OCI-M2 (cell line): ENCODE measurements around the gene ROCK2.
"Not testable (repeated sequence)": the region's sequence is repeated elsewhere in the genome, so short reads cannot be mapped to it uniquely, and the experiment has no call there.

Source experiments
- DNase-seq: peaks from one replicate; lab custom pipeline; 2025; ENCODE audit not compliant: unreplicated experiment; lab: John Stamatoyannopoulos, UW

ROCK2 gene

GRCh38 chr2:11342551-11343367, 1.7 kb downstream of the ROCK2 start:
- DNase-seq, result no peak

GRCh38 chr2:11340717-11341116, 3.7 kb downstream of the ROCK2 start:
- DNase-seq, result no peak

DNA sequence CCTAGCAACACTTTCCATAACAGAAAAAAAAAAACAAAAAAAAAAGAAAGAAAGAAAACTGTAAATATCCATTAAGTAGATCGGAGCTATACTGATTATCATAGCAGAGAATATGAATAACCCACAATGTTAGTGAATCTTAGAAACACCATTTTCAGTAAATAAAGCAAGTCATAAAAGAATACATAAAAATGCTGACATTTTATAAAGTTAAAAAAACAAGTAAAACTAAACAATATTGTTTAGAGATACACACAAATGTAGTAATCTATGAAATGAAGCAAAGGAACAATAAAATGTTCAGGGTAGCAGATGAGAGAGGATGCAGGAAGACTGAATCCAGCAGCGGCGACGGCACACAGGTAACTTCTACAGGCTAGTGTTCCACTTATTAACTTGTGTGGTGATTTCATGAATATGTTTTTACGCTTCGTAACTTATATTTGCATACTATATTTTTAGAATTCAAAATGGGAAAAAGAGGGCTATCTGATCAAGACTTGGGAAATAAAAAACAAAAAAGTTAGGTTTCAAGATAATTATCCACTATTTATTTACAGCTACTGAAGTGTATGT, 4.8 kb downstream of the ROCK2 start:
- DNase-seq, result no peak

GRCh38 chr2:11338580-11338979, 5.9 kb downstream of the ROCK2 start:
- DNase-seq, result no peak

GRCh38 chr2:11337909-11338308, 6.5 kb downstream of the ROCK2 start:
- DNase-seq, result no peak

- DNase-seq, result no peak
Measured at GRCh38 chr2:11336189-11336588, 8.2 kb downstream of the ROCK2 start.

DNA sequence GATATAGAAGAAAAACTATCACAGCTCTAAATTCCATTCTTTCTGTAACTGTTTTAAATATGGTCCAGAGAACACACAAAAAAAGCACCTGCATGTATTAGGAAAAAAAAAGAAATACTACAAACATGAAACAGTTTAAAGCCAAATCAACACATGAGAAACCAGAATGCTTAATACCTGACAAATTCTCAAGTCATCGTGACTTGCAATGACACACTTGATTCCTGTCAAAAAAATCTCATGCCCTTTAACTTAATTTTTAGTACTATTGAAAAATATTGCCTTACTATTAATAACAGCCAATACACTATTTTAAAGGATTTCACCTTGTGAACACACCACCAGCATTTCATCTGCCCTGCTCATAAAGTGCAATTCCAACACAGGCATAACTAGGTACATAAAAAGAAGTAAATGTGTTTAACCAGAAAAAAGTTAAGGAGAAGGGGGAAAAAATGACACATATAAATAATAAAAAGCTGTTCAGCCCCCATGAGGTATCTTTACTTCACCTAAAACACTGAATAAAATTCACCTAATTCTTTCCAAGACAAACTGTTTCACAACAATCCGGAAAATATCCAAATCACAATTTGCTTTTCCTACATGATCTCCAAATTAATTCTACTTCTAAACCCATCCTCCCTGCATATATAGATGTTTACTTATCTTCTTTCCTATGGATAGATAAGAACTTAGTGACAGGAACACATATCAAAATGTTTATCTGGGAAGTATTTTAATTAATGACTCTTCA, 10.8 kb downstream of the ROCK2 start:
- no peak for DNase-seq

- no peak for DNase-seq
Measured at GRCh38 chr2:11332596-11332995, 11.8 kb downstream of the ROCK2 start.

DNA sequence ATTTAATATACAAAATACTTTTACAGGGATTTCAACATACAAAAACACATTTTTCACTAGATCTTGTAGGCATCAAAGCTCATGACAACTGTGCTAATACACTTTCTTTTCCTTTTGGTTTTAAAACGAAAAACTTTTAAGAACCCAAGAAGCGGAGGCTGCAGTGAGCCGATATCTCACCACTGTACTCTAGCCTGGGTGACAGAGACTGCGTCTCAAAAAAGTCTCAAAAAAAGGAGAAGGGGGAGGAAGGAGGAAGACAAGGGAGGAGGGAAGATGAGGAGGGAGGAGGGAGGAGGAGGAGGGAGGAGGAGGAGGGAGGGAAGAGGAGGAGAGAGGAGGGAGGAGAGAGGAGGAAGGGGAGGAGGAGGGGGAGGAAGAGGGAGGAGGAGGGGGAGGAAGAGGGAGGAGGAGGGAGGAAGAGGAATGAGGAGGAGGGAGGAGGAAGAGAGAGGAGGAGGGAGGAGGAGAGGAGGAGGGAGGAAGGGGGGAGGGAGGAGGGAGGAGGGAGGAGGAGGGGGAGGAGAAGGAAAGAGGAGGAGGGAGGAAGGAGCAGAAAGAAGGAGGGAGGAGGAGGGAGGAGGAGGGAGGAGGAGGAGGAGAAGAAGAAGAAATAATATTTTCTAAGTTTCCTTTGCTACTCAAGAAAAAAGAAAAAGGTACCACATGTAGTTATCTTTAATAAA, 13.8 kb downstream of the ROCK2 start:
- DNase-seq, result no peak

GRCh38 chr2:11329776-11330175, 14.7 kb downstream of the ROCK2 start:
- no peak for DNase-seq

DNA sequence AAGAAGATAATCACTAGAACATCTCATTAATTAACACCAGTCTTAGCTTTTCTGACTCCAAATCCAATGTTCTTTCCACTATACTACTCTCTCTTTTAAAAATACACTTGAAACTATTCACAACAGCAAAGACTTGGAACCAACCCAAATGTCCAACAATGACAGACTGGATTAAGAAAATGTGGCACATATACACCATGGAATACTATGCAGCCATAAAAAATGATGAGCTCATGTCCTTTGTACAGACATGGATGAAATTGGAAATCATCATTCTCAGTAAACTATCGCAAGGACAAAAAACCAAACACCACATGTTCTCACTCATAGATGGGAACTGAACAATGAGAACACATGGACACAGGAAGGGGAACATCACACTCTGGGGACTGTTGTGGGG, 15.9 kb downstream of the ROCK2 start:
- not testable (repeated sequence) for DNase-seq

- no peak for DNase-seq
Measured at GRCh38 chr2:11327871-11328270, 16.6 kb downstream of the ROCK2 start.

GRCh38 chr2:11326677-11327211, 17.7 kb downstream of the ROCK2 start:
- no peak for DNase-seq

DNA sequence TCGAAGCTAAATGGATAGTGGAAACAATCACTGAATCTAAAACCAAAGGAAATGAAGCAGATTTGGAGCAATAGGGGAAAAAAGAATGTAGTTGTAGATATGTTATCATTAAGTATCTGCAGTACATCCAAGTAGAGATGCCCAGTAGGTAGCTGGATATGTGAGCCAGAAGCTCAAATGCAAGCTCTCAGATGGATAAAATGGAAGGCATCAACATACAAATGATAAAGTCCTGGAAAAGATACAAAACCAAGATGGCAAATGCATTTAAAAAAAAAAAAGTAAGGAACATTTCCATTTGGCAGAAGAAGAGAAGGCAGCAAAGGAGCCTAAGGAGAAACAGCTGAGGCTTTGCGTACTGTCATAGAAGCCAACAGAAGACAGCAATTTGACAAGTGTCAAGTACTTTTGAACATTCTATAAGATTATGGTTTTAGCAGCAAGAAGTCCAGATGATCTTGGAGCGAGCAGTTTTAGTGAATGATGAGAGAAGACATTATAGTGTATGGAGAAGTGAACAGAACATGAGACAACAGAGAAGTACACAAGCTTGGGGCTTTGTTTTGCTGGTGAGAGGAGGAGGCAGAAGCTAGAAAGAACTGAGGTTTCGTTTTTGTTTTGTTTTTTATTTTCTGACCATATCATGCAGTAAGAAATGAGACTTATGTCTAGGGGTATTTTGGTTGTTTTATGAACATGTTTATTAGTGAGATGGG, 18.3 kb downstream of the ROCK2 start:
- no peak for DNase-seq

GRCh38 chr2:11321847-11322246, 22.6 kb downstream of the ROCK2 start:
- DNase-seq, result no peak

DNA sequence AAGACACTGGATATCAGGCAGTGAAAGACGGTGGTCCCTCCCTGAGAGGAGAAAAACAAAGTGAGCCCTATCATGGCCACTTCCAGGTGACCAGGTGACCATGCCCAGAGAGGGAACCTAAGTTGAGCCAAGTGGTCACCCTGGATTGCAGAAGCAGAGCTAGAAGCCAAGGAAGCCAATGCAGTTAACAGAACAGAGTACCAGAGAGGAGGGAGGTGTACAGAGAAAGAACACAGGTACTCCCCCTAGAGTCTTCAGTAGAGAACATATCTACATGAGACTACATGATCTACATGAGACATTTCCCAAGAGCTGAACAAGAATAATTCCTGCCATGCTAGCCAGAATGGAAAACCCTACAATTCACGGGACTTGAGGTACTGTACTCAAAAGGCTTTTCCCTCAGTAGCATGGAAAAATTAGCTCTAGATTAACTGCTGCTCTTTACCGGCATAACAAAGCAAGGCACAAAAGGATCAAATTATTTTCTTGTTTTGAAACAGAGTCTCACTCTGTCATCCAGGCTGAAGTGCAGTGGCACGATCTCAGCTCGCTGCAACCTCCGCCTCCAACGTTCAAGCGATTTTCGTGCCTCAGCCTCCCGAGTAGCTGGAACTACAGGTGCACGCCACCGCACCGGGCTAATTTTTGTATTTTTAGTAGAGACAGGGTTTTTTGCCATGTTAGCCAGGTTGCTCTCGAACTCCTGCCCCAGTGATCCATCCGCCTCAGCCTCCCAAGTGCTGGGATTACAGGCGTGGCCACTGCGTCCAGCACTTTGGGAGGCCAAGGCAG, 23.5 kb downstream of the ROCK2 start:
- DNase-seq, result no peak

- no peak for DNase-seq
Measured at GRCh38 chr2:11319939-11320338, 24.5 kb downstream of the ROCK2 start.

GRCh38 chr2:11315074-11315705, 29.2 kb downstream of the ROCK2 start:
- no peak for DNase-seq

DNA sequence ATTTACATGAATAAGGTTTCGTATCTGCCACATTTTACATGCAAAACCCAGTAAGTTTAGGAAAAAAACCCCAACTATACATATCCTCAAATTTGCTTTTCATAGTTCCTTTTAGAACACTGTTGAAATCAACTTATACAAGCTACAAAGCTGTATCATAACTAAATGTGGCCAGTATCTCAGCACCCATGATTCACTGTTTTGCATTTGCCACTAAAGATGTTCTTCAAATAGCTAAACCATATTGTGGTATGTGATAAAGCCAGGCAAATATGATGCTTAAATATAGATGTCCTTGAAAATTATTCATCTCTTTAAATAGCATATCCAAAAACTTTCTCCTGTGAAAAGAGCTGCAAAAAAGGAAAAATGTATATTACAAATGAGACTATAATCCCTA, 29.9 kb downstream of the ROCK2 start:
- no peak for DNase-seq
